GM12872 (cell line): Measurements from ENCODE around the gene PDSS2.
A peak's percentile ranks its signal among the peaks of the same experiment; 100 is the strongest.

ENCODE experiments used
- TF ChIP-seq, protein P1 (sequence below): IDR thresholded peaks from 3 replicates; pipeline ENCODE4 v1.5.1; 2011; ENCODE audit warnings: low read depth, mild to moderate bottlenecking, low read length, moderate library complexity; ENCODE audit not compliant: insufficient read depth

PDSS2 gene

GRCh38 chr6:107328081-107328480 lies 131.3 kb downstream of the PDSS2 start:
- TF ChIP-seq, protein P1, sequence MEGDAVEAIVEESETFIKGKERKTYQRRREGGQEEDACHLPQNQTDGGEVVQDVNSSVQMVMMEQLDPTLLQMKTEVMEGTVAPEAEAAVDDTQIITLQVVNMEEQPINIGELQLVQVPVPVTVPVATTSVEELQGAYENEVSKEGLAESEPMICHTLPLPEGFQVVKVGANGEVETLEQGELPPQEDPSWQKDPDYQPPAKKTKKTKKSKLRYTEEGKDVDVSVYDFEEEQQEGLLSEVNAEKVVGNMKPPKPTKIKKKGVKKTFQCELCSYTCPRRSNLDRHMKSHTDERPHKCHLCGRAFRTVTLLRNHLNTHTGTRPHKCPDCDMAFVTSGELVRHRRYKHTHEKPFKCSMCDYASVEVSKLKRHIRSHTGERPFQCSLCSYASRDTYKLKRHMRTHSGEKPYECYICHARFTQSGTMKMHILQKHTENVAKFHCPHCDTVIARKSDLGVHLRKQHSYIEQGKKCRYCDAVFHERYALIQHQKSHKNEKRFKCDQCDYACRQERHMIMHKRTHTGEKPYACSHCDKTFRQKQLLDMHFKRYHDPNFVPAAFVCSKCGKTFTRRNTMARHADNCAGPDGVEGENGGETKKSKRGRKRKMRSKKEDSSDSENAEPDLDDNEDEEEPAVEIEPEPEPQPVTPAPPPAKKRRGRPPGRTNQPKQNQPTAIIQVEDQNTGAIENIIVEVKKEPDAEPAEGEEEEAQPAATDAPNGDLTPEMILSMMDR = no peak

- TF ChIP-seq, protein P1 = no peak
These were observed 136.1 kb downstream of the PDSS2 start for GRCh38 chr6:107323133-107323785.

DNA sequence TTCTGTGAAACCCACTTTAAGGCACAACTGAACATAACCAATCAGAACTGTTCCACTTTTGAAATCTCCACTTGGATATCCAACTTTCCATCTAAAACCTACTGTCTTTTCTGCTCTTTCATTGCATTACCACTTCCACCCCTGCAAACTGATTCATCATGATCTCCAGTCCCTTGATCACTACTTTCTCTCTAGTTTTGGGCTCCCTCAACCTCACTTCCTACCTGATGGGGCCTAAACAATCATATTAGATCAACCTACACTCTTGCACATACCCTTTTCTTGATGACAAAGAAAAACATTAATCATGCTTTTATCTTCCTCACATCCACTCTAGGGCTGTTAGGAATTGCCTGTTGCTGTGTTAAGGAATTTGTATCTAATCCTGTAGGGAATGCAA lies 137.6 kb downstream of the PDSS2 start:
- TF ChIP-seq, protein P1 = no peak

DNA sequence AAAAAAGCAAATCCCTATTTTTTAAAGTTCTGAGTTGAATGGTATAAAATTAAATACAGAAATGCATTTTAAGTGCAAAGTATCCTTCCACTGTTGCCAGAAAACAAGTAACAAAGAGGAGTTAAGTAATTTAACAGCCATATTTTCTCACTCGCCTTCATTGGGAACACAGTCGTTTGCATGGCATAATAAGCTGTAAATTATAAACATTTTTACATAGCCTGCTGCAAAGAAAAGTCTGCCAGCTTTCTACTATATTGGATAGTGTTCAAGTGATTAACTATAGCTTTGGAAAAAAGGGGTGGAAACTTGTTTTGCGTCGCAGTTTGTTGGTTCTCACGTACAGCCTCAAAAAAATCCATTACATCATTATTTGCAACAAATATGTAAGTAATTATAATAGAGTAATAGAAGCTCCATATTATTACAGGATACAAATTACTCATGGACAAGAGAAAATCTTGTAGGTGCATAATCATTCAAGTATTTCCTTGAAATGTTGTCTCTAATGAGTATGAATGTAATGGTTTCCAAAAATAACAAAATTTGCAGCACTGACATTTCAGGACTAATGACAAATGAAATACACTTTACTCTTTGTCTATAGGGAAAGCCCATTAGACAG lies 139.3 kb downstream of the PDSS2 start:
- TF ChIP-seq, protein P1 = no peak

GRCh38 chr6:107318100-107318736 lies 141.1 kb downstream of the PDSS2 start:
- TF ChIP-seq, protein P1 = peak; percentile 78

DNA sequence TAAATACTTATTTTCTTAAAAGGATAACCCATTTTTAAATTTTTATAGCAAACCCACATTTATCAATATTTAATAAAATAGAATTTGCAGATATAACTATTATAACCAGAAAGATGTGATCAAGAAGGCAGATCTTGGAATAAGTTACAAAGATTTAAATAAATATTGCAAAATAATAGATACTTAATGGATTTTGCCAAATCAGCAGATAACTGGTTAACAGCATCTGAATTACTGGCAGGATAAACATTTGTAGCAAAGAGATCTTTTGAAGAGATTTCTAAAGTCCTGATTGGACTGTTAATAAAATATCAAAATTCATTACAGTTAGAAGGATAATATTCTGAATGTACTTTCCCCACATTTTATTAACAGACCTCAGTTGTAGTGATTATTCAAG lies 144.2 kb downstream of the PDSS2 start:
- TF ChIP-seq, protein P1 = no peak

DNA sequence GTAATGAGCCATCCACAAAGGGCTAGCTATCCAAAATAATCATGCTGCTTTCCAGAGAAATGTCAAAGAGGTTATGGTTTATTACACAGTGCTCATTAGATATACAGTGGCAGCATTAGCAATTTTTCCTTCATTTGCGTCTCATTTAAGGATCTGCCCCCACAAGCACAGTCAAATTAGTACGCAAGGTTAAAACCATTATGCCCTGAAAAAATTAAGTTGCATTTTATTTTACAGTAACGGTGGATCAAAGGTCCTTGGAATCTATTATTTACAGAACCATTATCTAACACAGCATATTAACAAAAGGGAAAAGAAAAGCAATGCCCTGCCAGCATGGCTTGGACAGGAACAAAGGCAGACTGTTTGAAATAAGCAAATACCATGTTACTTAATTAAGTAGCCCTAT lies 144.8 kb downstream of the PDSS2 start:
- TF ChIP-seq, protein P1 = no peak
